A172 (cell line): ENCODE measurements around the gene ADGRG4. TPM values are rescaled to one million over a fixed set of nuclear protein-coding genes. Genes with fewer than 3 reads are reported as not detected.

Experiments used
- total RNA-seq: library from RNA; depleted of rRNA; stranded (reverse); fragments of >200 nt; shearing (Covaris generic); gene quantifications from 2 replicates; pipeline ENCODE4 v1.2.3, GENCODE V29; 2014; rRNA removed

Gene ADGRG4
- total RNA-seq, 1 experiment from 2014 or later = not detected

Other genes starting within 250 kb of the ADGRG4 start
- gene FHL1, start 153.4 kb upstream of the ADGRG4 start, total RNA-seq = 5.3 and 7.2 TPM in 2 replicates
- 7.9 and 8.6 TPM in 2 replicates for gene MAP7D3, start 49.6 kb upstream of the ADGRG4 start, total RNA-seq
- gene BRS3, start 187.0 kb downstream of the ADGRG4 start, total RNA-seq = not detected in 2 replicates
- gene HTATSF1, start 196.6 kb downstream of the ADGRG4 start, total RNA-seq = 48.0 and 63.0 TPM in 2 replicates
- gene VGLL1, start 231.3 kb downstream of the ADGRG4 start, total RNA-seq = not detected in 2 replicates